GM19395 (cell line): Measurements from ENCODE around the gene NPAT.
"Not testable (repeated sequence)": the region's sequence is repeated elsewhere in the genome, so short reads cannot be mapped to it uniquely, and the experiment has no call there.

ENCODE experiments used
- ATAC-seq: cut with Tn5 transposase; IDR thresholded peaks from one replicate; pipeline ENCODE4 v1.9.1; 2021; ENCODE audit warnings: mild to moderate bottlenecking, moderate library complexity; ENCODE audit not compliant: unreplicated experiment

The NPAT gene

GRCh38 chr11:108160970-108161566, 61.4 kb downstream of the NPAT start:
- ATAC-seq, result peak; percentile 99

DNA sequence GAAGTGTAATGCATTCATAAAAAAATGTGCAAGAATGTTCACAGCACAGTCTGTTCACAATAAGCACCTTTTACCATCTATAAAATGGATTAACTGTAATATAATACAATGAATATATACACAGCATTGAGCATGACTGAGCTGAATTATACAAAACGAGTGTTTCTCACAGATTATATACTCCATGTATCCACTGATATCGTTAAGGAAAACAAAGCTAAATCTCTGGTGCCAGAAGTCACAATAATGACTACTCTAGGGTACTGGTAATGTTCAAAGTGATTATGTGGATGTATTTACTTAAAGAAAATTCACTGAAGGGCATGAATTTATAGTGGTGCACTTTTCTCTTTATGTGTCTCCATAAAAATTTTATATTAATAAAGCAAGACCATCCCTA, 67.8 kb downstream of the NPAT start:
- ATAC-seq, result no peak

- no peak for ATAC-seq
Measured at GRCh38 chr11:108148556-108148955, 73.9 kb downstream of the NPAT start.

- no peak for ATAC-seq
Measured at GRCh38 chr11:108147150-108147549, 75.3 kb downstream of the NPAT start.

DNA sequence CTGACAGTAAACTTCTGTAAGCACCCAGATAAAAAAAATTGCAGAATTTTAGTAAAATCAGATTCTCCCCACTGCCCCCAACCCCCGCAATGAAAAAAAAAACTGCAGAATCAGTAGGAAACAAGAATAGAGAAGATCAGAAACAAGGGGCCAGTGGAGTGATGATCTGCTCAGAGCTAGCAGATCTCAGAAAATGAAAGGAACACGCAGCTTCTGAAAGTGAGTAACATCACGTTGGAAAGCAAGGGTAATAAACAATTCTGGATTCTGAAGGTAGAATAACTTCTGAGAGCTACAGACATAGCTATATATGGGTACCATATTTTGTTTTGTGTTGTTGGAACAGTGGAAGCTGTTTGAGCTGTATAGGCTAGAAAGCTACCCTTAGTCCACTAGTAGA, 77.8 kb downstream of the NPAT start:
- no peak for ATAC-seq

- no peak for ATAC-seq
Measured at GRCh38 chr11:108142304-108142703, 80.1 kb downstream of the NPAT start.

GRCh38 chr11:108137212-108137611, 85.2 kb downstream of the NPAT start:
- no peak for ATAC-seq

GRCh38 chr11:108135845-108136544, 86.4 kb downstream of the NPAT start:
- ATAC-seq, result peak; percentile 71

- not testable (repeated sequence) for ATAC-seq
Measured at GRCh38 chr11:108132993-108133538, 89.4 kb downstream of the NPAT start.

GRCh38 chr11:108131993-108132392, 90.4 kb downstream of the NPAT start:
- ATAC-seq, result no peak

GRCh38 chr11:108128772-108129171, 93.7 kb downstream of the NPAT start:
- ATAC-seq, result no peak

- ATAC-seq, result no peak
Measured at GRCh38 chr11:108125096-108125495, 97.3 kb downstream of the NPAT start.

DNA sequence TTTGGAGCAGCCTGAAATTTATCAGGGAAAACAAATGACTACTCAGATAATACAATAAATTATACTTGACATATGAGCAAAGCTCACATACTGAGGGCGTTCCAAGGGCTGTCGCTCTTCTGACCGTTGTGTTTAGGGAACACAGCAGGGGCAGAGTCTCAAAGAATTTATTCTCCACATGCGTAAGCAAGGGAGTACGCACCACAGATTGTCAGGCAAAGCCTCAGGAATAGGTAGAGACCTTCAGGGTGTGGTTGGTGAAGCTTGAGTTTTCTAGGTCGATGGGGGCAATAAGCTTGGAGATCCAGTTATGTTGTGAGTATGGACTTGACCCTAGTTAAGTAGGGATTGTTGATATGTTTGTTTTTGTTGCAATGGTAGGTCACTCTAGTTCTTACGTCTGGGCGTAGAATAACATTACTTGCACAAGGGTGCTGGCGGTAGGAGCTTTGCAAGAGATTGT, 100.2 kb downstream of the NPAT start:
- ATAC-seq, result no peak

GRCh38 chr11:108121274-108122155, 100.9 kb downstream of the NPAT start, which contains the start of gene ACAT1:
ACAT1 (plus strand) TSS chr11:108121567; CDS start chr11:108121607, 40 bp downstream.
- peak; percentile 97 for ATAC-seq

GRCh38 chr11:108120936-108121273, 101.5 kb downstream of the NPAT start:
- ATAC-seq, result peak; percentile 20

DNA sequence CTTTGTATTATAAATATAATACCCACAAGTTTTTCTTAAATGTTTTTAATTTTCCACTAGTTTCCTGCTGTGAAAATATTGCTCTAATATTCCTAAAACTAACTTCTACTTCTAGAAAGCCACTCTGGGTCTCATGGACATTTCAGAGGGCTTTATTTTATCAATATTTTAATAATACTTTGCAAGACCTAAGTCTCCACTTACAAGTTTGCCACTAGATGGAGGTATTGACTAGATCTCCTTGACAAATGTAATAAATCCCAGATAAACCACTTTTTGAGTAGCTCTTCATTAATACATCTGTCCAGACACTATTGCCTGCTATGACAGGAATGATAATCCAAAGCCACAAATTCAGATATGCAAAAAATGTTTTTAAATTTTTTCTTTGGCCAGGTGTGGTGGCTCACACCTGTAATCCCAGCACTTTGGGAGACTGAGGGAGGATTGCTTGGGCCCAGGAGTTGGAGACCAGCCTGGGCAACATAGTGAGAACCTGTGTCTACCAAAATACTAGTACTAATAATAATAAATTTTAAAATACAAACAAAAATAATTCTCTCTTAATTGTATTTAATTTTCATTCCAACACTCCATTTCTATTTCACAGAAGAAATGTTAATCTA, 104.6 kb downstream of the NPAT start:
- no peak for ATAC-seq

DNA sequence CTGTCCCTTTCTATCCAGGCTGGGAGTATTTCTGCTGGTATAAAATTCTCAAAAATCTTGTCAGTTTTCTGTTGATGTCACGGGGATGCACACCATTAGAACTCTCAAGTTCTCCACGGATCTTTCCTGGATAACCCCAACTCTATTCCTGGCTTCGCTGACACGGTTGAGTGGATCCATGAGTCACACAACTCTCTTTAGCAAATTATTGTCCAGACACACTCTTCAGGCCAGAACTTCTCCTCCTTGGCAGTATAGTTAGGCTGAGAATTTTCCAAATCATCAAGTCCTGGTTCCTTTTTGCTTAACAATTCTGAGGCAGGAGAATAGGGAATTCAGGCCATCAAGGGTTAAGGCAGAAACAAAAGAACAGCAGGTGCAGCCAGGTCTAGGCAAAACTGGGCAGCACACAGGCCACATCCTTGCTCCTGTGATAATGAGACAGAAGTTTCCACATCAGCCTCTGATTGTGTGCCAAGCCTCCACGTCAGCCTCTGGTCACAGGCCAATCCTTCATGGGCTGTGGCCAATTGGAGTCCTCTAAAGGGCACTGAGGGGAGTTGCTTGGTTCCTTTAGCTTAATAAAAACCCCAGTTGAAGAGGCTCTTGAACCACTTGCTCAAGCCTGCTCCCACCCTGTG, 106.8 kb downstream of the NPAT start:
- ATAC-seq, result no peak

DNA sequence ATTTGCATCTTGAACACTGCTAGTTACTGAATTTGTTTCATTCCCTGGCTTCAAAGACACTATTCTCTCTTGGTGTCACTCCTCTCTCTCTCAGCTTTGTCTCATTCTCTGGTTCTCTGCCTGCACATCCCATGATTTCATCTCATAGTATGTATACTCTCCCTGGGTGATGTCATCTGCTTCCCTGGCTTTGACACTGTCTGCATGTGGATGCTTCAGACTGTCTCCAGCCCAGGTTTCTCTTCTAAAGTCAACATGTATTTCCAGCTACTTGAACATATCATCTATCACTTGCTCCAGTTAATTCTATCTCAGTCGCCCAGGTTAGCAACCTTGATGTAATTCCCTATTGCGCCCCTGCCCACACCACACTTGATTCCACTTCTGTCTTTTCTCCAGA, 110.4 kb downstream of the NPAT start:
- ATAC-seq, result no peak

GRCh38 chr11:108111126-108111525, 111.3 kb downstream of the NPAT start:
- ATAC-seq, result no peak
